Measurements from ENCODE around the gene PUS1.

GRCh38 chr12:131913666-131914065 lies 15.4 kb upstream of the PUS1 start:
- TF ChIP-seq CTCF (conservative IDR thresholded peaks at IDR 0.05; ENCODE audit: low read length) (no peak), EZH2phosphoT487 (IDR thresholded peaks at IDR 0.05; ENCODE audit: borderline replicate concordance, low read depth, low read length) (no peak)
